T-helper 9 cell (primary cell): Measurements from ENCODE around the gene AGAP1.
"Not testable (repeated sequence)": the region's sequence is repeated elsewhere in the genome, so short reads cannot be mapped to it uniquely, and the experiment has no call there.

Source experiments
- DNase-seq: peaks from one replicate; pipeline ENCODE4 v3.0.0-alpha.2; 2020

AGAP1 gene

GRCh38 chr2:236056141-236056540, 562.3 kb downstream of the AGAP1 start:
- no peak for DNase-seq

GRCh38 chr2:236057375-236057774, 563.5 kb downstream of the AGAP1 start:
- no peak for DNase-seq

- DNase-seq = no peak
These were observed 567.7 kb downstream of the AGAP1 start for GRCh38 chr2:236061497-236061896.

GRCh38 chr2:236061899-236062298, 568.1 kb downstream of the AGAP1 start:
- DNase-seq = no peak

- not testable (repeated sequence) for DNase-seq
These were observed 569.0 kb downstream of the AGAP1 start for GRCh38 chr2:236062806-236063205.

- DNase-seq = no peak
These were observed 570.2 kb downstream of the AGAP1 start for GRCh38 chr2:236063994-236064393.

- DNase-seq = no peak
These were observed 571.7 kb downstream of the AGAP1 start for GRCh38 chr2:236065314-236066160.

- no peak for DNase-seq
These were observed 576.4 kb downstream of the AGAP1 start for GRCh38 chr2:236070236-236070635.

GRCh38 chr2:236073246-236073645, 579.4 kb downstream of the AGAP1 start:
- DNase-seq = no peak

- DNase-seq = no peak
These were observed 580.2 kb downstream of the AGAP1 start for GRCh38 chr2:236073867-236074655.

GRCh38 chr2:236075802-236076201, 582.0 kb downstream of the AGAP1 start:
- no peak for DNase-seq

- no peak for DNase-seq
These were observed 584.7 kb downstream of the AGAP1 start for GRCh38 chr2:236078297-236079255.

GRCh38 chr2:236080412-236080811, 586.6 kb downstream of the AGAP1 start:
- no peak for DNase-seq

- no peak for DNase-seq
These were observed 587.3 kb downstream of the AGAP1 start for GRCh38 chr2:236081171-236081570.

- no peak for DNase-seq
These were observed 588.2 kb downstream of the AGAP1 start for GRCh38 chr2:236082061-236082460.

GRCh38 chr2:236083934-236084333, 590.1 kb downstream of the AGAP1 start:
- no peak for DNase-seq

- no peak for DNase-seq
These were observed 591.4 kb downstream of the AGAP1 start for GRCh38 chr2:236085211-236085610.

GRCh38 chr2:236085647-236086046, 591.8 kb downstream of the AGAP1 start:
- DNase-seq = no peak

- DNase-seq = no peak
These were observed 592.6 kb downstream of the AGAP1 start for GRCh38 chr2:236086403-236086970.

GRCh38 chr2:236086971-236087465, 593.2 kb downstream of the AGAP1 start:
- no peak for DNase-seq

- DNase-seq = no peak
These were observed 594.7 kb downstream of the AGAP1 start for GRCh38 chr2:236088368-236089057.
